SJSA1 (cell line): ENCODE results near the gene PRORP. TPM values are rescaled to one million over a fixed set of nuclear protein-coding genes. Genes with fewer than 3 reads are reported as not detected.

Experiments
- DNase-seq, 2 experiments: peaks; one replicate each; pipeline ENCODE4 v3.0.0-alpha.2; 2015 to 2020; ENCODE audit warnings: low spot score in 2 of 2, low read depth in 1 of 2
- H3K27ac ChIP-seq: fragments of 250-450 bp; sonication (Bioruptor Pico); 2 replicates; pipeline ENCODE4 v1.5.1; 2020; ENCODE audit warnings: mild to moderate bottlenecking, moderate library complexity
- H3K27me3 ChIP-seq: fragments of 250-450 bp; sonication (Bioruptor Pico); replicated peaks from 2 replicates; pipeline ENCODE4 v1.5.1; 2020; ENCODE audit warnings: mild to moderate bottlenecking, moderate library complexity
- H3K36me3 ChIP-seq: fragments of 250-450 bp; sonication (Bioruptor Pico); 2 replicates; pipeline ENCODE4 v1.5.1; 2020; ENCODE audit warnings: mild to moderate bottlenecking
- H3K4me1 ChIP-seq: fragments of 250-450 bp; sonication (Bioruptor Pico); replicated peaks from 2 replicates; pipeline ENCODE4 v1.6.1; 2021; ENCODE audit warnings: mild to moderate bottlenecking
- H3K4me3 ChIP-seq: fragments of 250-450 bp; sonication (Bioruptor Pico); 2 replicates; pipeline ENCODE4 v1.5.1; 2020; ENCODE audit warnings: mild to moderate bottlenecking
- H3K9me3 ChIP-seq: fragments of 250-450 bp; sonication (Bioruptor Pico); replicated peaks from 2 replicates; pipeline ENCODE4 v1.5.1; 2020; ENCODE audit warnings: mild to moderate bottlenecking
- total RNA-seq: library from RNA; depleted of rRNA; stranded (reverse); fragments of >200 nt; shearing (Covaris generic); gene quantifications from 2 replicates; pipeline ENCODE4 v1.2.3, GENCODE V29; 2014

The PRORP gene
- total RNA-seq, 1 experiment from 2014 or later = 33.4 TPM

DNA sequence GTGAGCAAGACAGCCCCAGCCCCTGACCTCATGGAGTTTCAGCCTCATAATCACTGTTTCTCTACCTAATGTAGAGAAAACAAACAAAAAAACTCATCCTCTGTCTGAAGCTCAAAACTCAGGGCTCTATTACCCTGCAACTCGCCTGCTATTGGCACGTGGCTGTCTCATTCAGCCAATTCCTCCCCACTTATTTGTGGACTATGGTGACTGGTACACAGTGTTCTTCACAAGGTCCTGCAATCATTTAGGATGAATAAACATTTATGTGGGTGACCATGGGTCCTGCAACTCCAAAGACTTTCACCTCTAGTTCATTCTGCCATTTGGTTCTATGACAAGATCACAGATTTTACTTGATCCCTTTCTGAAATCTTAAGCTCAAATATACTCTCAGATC, 5.2 kb upstream of the PRORP start:
- no peaks in the 10 kb centered on the region for H3K9me3 ChIP-seq
- no peak for DNase-seq
- peaks cover 5% of the 10 kb centered on the region; the same call in 1 of the 2 replicates for H3K4me1 ChIP-seq
- no peak overlapping the region for H3K27ac ChIP-seq
- H3K27me3 ChIP-seq = no peaks in the 10 kb centered on the region
- peaks cover 42% of the 10 kb centered on the region for H3K36me3 ChIP-seq
- no peak overlapping the region for H3K4me3 ChIP-seq

DNA sequence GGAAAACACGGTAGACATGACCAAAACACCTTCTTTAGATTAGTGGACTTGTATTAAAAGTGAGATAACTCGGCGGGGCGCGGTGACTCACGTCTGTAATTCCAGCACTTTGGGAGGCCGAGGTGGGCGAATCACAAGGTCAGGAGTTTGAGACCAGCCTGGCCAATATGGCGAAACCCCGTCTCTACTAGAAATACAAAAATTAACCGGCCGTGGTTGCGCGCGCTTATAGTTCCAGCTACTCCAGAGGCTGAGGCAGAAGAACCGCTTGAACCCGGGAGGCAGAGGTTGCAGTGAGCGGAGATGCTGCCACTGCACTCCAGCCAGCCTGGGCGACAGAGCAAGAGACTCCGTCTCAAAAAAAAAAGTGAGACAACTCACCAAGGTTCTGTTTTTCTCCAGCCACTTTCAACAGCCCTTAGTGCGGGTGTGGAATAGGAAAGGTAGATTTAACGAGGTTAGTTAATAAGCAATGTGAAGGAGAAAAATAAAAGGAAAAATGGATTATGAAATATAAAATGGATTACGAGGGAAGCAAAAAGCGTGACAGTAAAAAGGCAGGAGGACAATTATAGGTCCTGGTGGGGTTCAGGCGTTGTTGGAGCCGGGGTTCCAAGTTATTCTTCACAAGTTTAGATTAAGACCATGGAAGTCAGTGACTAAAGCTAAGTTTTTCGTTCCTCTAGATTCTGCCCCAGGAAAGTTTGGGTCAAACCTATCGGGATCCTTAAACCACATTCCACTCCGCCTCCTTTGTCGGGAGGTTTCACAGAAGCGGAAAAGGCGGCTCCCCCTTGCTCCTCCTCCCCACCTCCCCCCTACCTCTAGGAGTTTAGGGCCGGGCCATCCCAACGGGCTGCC, 1.1 kb upstream of the PRORP start:
- Histone ChIP-seq H3K27ac (peak overlapping the region; percentile 96), H3K9me3 (no peaks in the 10 kb centered on the region), H3K36me3 (peaks cover 11% of the 10 kb centered on the region; the same call in 1 of the 2 replicates), H3K4me1 (peaks cover 11% of the 10 kb centered on the region; the same call in 1 of the 2 replicates), H3K4me3 (peak overlapping the region; percentile 61), H3K27me3 (no peaks in the 10 kb centered on the region)
- DNase-seq = peak in 1 of 2 experiments; percentile 44

- Histone ChIP-seq H3K27me3 (no peaks in the 10 kb centered on the region), H3K4me1 (peaks cover 11% of the 10 kb centered on the region; the same call in 1 of the 2 replicates), H3K27ac (peak overlapping the region; percentile 96), H3K9me3 (no peaks in the 10 kb centered on the region), H3K4me3 (peak overlapping the region; percentile 61), H3K36me3 (peaks cover 14% of the 10 kb centered on the region; the same call in 1 of the 2 replicates)
- DNase-seq = no peak
Observed at GRCh38 chr14:35122696-35123387, 490 bp downstream of the PRORP start.

- Histone ChIP-seq H3K27me3 (no peaks in the 10 kb centered on the region), H3K36me3 (peaks cover 14% of the 10 kb centered on the region; the same call in 1 of the 2 replicates), H3K27ac (no peak overlapping the region), H3K4me1 (peaks cover 11% of the 10 kb centered on the region; the same call in 1 of the 2 replicates), H3K9me3 (no peaks in the 10 kb centered on the region), H3K4me3 (peak overlapping the region; percentile 61)
- DNase-seq = no peak
Observed at GRCh38 chr14:35123388-35123703, 994 bp downstream of the PRORP start.

DNA sequence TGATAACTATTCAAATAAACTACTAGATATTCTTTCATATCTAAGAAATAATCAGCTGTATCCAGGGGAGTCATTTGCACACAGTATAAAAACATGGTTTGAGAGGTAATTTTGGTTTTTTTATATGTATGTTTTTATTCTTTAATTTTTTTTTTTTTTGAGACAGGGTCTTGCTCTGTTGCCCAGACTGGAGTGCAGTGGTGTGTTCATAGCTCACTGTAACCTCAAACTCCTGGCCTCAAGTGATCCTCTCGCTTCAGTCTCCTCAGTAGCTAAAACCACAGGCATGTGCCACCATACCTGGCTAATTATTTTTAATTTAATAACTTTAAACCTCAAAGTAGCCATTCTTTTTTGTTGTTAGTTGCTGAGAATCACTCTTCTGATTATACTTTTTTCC, 1.8 kb downstream of the PRORP start:
- no peak overlapping the region for H3K27ac ChIP-seq
- H3K27me3 ChIP-seq = no peaks in the 10 kb centered on the region
- no peaks in the 10 kb centered on the region for H3K9me3 ChIP-seq
- H3K4me3 ChIP-seq = no peak overlapping the region
- DNase-seq = no peak
- H3K4me1 ChIP-seq = peaks cover 11% of the 10 kb centered on the region; the same call in 1 of the 2 replicates
- peaks cover 14% of the 10 kb centered on the region; the same call in 1 of the 2 replicates for H3K36me3 ChIP-seq

DNA sequence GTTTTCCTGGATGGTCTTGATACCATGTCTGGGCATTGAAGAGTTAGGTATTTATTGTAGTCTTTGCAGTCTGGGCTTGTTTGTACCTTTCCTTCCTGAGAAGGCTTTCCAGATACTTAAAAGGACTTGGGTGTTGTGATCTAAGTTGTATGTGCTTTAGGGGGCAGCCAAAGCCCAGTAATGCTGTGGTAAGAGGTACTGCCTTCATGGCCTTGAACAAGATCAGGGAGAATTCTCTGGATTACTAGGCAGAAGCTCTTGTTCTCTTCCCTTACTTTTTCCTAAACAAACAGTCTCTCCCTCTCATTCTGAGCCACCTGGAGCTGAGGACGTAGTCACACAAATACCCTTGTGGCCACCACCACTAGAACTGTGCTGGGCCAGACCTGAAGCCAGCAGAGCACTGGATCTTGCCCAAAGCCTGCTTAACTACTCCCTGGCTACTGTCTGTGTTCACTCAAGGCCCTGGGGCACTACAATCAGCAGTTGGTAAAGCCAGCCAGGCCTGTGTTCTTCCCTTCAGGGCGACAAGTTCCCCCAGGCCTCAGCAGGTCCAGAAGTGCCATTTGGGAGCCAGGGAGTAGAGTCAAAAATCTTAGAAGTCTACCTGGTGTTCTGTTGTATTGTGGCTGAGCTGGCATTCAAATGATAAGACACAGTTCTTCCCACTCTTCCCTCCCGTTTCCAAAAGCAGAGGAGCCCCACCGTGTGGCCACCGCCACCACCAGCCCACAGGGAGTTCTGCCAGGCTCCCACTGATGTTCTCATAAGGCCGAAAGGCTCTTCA, 11.4 kb downstream of the PRORP start:
- H3K36me3 ChIP-seq = peaks cover 31% of the 10 kb centered on the region
- DNase-seq = no peak

GRCh38 chr14:35134329-35135123, 12.2 kb downstream of the PRORP start:
- H3K4me3 ChIP-seq = no peak overlapping the region
- H3K27ac ChIP-seq = no peak overlapping the region
- no peaks in the 10 kb centered on the region for H3K27me3 ChIP-seq
- H3K4me1 ChIP-seq = no peaks in the 10 kb centered on the region
- H3K36me3 ChIP-seq = peaks cover 31% of the 10 kb centered on the region
- DNase-seq = no peak
- no peaks in the 10 kb centered on the region for H3K9me3 ChIP-seq

More for the DNA sequence above, 11.4 kb downstream of the PRORP start:
- no peaks in the 10 kb centered on the region for H3K9me3 ChIP-seq
- H3K27ac ChIP-seq = no peak overlapping the region
- no peaks in the 10 kb centered on the region for H3K4me1 ChIP-seq
- no peaks in the 10 kb centered on the region for H3K27me3 ChIP-seq
- H3K4me3 ChIP-seq = no peak overlapping the region

GRCh38 chr14:35138585-35138984, 16.2 kb downstream of the PRORP start:
- DNase-seq = no peak

DNA sequence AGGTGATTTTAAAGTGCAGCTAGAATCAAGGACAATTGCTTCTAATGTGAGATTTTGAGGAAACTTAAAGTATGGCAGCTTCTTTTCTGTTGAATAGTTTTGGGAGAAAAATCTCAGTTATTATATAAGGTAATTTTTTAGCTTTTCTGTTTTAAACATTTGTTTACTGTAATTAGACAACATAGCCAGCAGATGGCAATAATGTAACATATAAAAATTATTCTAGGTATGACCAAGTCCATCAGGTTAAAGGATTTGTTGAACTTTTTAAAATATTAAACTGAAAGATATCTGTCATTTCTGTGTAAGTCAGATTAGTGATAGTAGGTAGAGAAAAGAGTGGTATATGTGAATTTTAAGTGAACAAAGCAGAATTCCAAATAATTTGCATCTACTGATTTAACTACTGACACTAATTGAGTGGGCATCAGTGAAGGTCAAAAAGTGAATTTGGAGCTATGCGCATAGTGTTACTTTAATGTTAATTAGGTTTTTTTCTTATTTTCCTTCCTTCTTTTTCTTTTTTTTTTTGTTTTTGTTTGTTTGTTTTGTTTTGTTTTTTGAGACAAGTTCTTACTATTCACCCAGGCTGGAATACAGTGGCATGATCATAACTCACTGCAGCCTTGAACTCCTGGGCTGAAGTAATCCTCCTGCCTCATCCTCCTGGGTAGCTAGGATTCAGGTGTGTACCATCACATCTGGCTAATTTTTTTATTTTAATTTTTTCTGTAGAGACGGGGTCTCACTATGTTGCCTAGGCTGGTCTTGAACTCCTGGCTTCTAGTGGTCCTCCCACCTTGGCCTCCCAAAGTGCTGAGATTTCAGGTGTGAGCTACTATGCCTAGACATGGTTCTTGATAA, 18.6 kb downstream of the PRORP start:
- peak in 1 of 2 experiments; percentile 30 for DNase-seq
- Histone ChIP-seq H3K4me3 (no peak overlapping the region), H3K27me3 (no peaks in the 10 kb centered on the region), H3K27ac (no peak overlapping the region), H3K9me3 (no peaks in the 10 kb centered on the region), H3K36me3 (peaks cover 10% of the 10 kb centered on the region), H3K4me1 (no peaks in the 10 kb centered on the region)

More at GRCh38 chr14:35138585-35138984, 16.2 kb downstream of the PRORP start:
- H3K9me3 ChIP-seq = no peaks in the 10 kb centered on the region
- H3K36me3 ChIP-seq = peaks cover 21% of the 10 kb centered on the region
- no peaks in the 10 kb centered on the region for H3K4me1 ChIP-seq
- H3K27me3 ChIP-seq = no peaks in the 10 kb centered on the region
- H3K27ac ChIP-seq = no peak overlapping the region
- H3K4me3 ChIP-seq = no peak overlapping the region

- no peak for DNase-seq
- Histone ChIP-seq H3K4me3 (no peak overlapping the region), H3K4me1 (no peaks in the 10 kb centered on the region), H3K9me3 (no peaks in the 10 kb centered on the region), H3K27ac (no peak overlapping the region), H3K27me3 (no peaks in the 10 kb centered on the region), H3K36me3 (peaks cover 7% of the 10 kb centered on the region)
Observed at GRCh38 chr14:35144029-35144428, 21.7 kb downstream of the PRORP start.

DNA sequence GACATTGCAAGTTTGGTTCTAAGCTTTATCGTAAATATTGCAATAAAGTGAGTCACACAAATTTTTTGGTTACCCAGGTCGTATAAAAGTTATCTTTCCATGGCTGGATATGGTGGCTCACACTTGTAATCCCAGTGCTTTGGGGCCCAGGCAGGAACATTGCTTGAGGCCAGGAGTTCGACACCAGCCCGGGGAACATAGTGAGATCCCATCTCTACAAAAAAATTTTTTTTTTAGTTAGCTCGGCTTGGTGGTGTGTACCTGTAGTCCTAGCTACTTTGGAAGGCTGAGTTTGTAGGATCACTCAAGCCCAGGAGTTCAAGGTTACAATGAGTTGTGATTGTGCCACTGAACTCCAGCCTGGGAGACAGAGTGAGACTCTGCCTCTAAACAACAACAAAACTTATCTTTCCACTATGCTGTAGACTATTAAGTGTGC, 24.4 kb downstream of the PRORP start:
- Histone ChIP-seq H3K9me3 (no peaks in the 10 kb centered on the region), H3K27ac (no peak overlapping the region), H3K4me1 (no peaks in the 10 kb centered on the region), H3K27me3 (no peaks in the 10 kb centered on the region), H3K4me3 (no peak overlapping the region), H3K36me3 (no peaks in the 10 kb centered on the region; the same call in 1 of the 2 replicates)
- DNase-seq = no peak

- Histone ChIP-seq H3K9me3 (no peaks in the 10 kb centered on the region), H3K4me1 (no peaks in the 10 kb centered on the region), H3K36me3 (no peaks in the 10 kb centered on the region; the same call in 1 of the 2 replicates)
Observed at GRCh38 chr14:35147186-35147585, 24.8 kb downstream of the PRORP start.

More at GRCh38 chr14:35147186-35147585, 24.8 kb downstream of the PRORP start:
- no peak for DNase-seq
- Histone ChIP-seq H3K27ac (no peak overlapping the region), H3K4me3 (no peak overlapping the region), H3K27me3 (no peaks in the 10 kb centered on the region)
